Brain microvascular endothelial cell (primary cell): Measurements from ENCODE around the gene TCERG1L.

Experiments
- DNase-seq: peaks from one replicate; pipeline ENCODE4 v3.0.0-alpha.2; 2020
- H3K27ac ChIP-seq: fragments of 250-450 bp; sonication (Bioruptor Pico); 2 replicates; pipeline ENCODE4 v1.5.1; 2020; ENCODE audit warnings: mild to moderate bottlenecking, moderate library complexity
- H3K27me3 ChIP-seq: fragments of 250-450 bp; sonication (Bioruptor Pico); replicated peaks from 2 replicates; pipeline ENCODE4 v1.5.1; 2020; ENCODE audit warnings: mild to moderate bottlenecking
- H3K36me3 ChIP-seq: fragments of 250-450 bp; sonication (Bioruptor Pico); replicated peaks from 2 replicates; pipeline ENCODE4 v1.5.1; 2020; ENCODE audit warnings: mild to moderate bottlenecking
- H3K4me3 ChIP-seq: 2 replicates; pipeline ENCODE4 v1.5.1; 2011; ENCODE audit warnings: low read depth, mild to moderate bottlenecking, control low read depth, low read length, moderate library complexity
- CTCF ChIP-seq: IDR thresholded peaks from 2 replicates; pipeline ENCODE4 v1.5.1; 2011; ENCODE audit warnings: low read depth, mild to moderate bottlenecking, moderate library complexity, low read length, control low read depth, inconsistent platforms; ENCODE audit errors: missing control alignments
- in situ Hi-C: cut with HindIII; loops from 2 replicates; pipeline ENCODE4 v1.10.0; 2017; ENCODE audit warnings: low sequenced_read_pairs, low pct_ligation_motif_present

Gene TCERG1L

GRCh38 chr10:131231323-131231964 is 80.1 kb downstream of the TCERG1L start:
- Histone ChIP-seq H3K27me3 (no peaks in the 10 kb centered on the region), H3K27ac (no peak overlapping the region), H3K4me3 (no peak overlapping the region), H3K36me3 (no peaks in the 10 kb centered on the region)
- no peak for DNase-seq
- in situ Hi-C loops = no loop called here
- TF ChIP-seq CTCF = no peak

- Histone ChIP-seq H3K4me3 (no peak overlapping the region), H3K27ac (no peak overlapping the region), H3K27me3 (no peaks in the 10 kb centered on the region), H3K36me3 (no peaks in the 10 kb centered on the region)
- no peak for DNase-seq
- no peak for TF ChIP-seq CTCF
- in situ Hi-C loops = no loop called here
Measured at GRCh38 chr10:131230641-131231322, 80.7 kb downstream of the TCERG1L start.

- Histone ChIP-seq H3K27me3 (no peaks in the 10 kb centered on the region), H3K27ac (no peak overlapping the region), H3K36me3 (no peaks in the 10 kb centered on the region), H3K4me3 (no peak overlapping the region)
- no peak for TF ChIP-seq CTCF
- in situ Hi-C loops = no loop called here
- no peak for DNase-seq
Measured at GRCh38 chr10:131230166-131230565, 81.4 kb downstream of the TCERG1L start.

- no peak overlapping the region for H3K27ac ChIP-seq
- no peak overlapping the region for H3K4me3 ChIP-seq
- in situ Hi-C loops = no loop called here
- DNase-seq = no peak
- H3K36me3 ChIP-seq = no peaks in the 10 kb centered on the region
- TF ChIP-seq CTCF = no peak
- no peaks in the 10 kb centered on the region for H3K27me3 ChIP-seq
Measured at GRCh38 chr10:131227163-131227740, 84.3 kb downstream of the TCERG1L start.

GRCh38 chr10:131226446-131227162 is 84.9 kb downstream of the TCERG1L start:
- in situ Hi-C loops = no loop called here
- H3K36me3 ChIP-seq = no peaks in the 10 kb centered on the region
- no peak overlapping the region for H3K27ac ChIP-seq
- H3K4me3 ChIP-seq = no peak overlapping the region
- no peak for TF ChIP-seq CTCF
- no peak for DNase-seq
- H3K27me3 ChIP-seq = no peaks in the 10 kb centered on the region
